GM12873 (cell line): ENCODE measurements around the gene RAB3GAP2.

Source experiments
- CTCF ChIP-seq: IDR thresholded peaks from 2 replicates; pipeline ENCODE4 v1.5.1; 2012; ENCODE audit warnings: low read depth, mild to moderate bottlenecking, moderate library complexity, low read length, control low read depth; ENCODE audit not compliant: insufficient read depth; ENCODE audit errors: missing control alignments

The RAB3GAP2 gene

GRCh38 chr1:220272047-220272840 lies at the start of gene RAB3GAP2:
Gene RAB3GAP2 (minus strand): TSS chr1:220272453. CDS start chr1:220272337, 116 bp downstream.
- no peak for TF ChIP-seq CTCF

- no peak for TF ChIP-seq CTCF
Measured at GRCh38 chr1:220321758-220322157, 49.5 kb upstream of the RAB3GAP2 start.

GRCh38 chr1:220320709-220321108 lies 48.5 kb upstream of the RAB3GAP2 start:
- TF ChIP-seq CTCF = no peak

GRCh38 chr1:220318673-220319072 lies 46.4 kb upstream of the RAB3GAP2 start:
- TF ChIP-seq CTCF = no peak

- TF ChIP-seq CTCF = no peak
Measured at GRCh38 chr1:220317161-220317560, 44.9 kb upstream of the RAB3GAP2 start.

- no peak for TF ChIP-seq CTCF
Measured at GRCh38 chr1:220316305-220316704, 44.1 kb upstream of the RAB3GAP2 start.

- TF ChIP-seq CTCF = no peak
Measured at GRCh38 chr1:220315070-220315839, 43.0 kb upstream of the RAB3GAP2 start.
